ENCODE results near the gene FAIM2.

FAIM2 gene

DNA sequence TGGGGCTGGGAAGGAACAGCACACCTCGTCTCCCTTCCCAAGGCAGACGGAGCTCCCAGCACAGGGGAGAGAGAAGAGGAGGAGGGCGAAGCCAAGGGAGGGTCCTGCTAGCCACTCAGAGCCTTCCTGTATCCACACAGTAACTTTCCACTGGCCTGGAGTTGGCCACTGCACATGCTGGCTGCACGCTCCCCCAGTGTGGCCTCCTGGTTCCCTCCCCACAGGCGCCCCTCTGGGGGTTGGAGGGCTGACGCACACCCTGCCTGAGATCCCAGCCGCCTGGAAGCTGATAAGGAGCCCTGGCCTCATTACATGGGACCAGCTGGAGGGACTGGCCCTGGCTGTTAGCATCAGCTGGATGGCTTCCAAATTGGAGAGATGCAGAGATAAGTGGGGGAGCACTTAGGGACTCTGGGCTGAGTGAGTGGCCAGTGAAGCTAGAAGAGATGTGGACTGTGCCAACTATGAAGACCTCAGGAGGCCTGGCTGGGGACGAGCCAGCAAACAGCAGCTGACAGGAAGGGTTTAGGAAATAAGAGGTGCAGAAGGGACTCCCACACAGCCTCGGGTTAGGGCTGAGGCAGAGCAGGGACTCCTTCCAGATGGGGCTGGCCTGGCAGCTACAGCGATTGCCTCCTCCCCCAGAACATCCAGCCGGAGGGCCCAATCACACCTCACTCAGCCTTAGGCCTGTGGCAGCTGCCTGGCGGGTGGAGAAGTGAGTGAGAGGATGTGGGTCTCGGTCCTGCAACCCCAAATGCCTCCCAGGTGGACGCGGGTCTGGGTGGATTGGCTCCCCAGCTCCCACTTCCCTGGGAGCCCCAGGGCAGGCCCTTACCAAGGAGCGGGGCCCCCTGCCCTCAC is 34.5 kb downstream of the FAIM2 start (continued):
- TF ChIP-seq ZNF664 (tag by site-specific recombination; IDR thresholded peaks at IDR 0.05) (no peak), ZNF768 (tag by site-specific recombination; IDR thresholded peaks at IDR 0.05) (no peak), ZNF416 (tag by site-specific recombination; IDR thresholded peaks at IDR 0.05) (no peak), KLF9 (tag by site-specific recombination; IDR thresholded peaks at IDR 0.05; ENCODE audit: low read depth) (0 out of 2 replicates have a peak, but pooled peaks have one; percentile 30), OVOL3 (tag by site-specific recombination; IDR thresholded peaks at IDR 0.05) (no peak), SP7 (tag by site-specific recombination; IDR thresholded peaks at IDR 0.05) (peak; percentile 96), ZNF549 (tag by site-specific recombination; IDR thresholded peaks at IDR 0.05) (no peak), ZNF335 (tag by site-specific recombination; conservative IDR thresholded peaks at IDR 0.05) (peak; percentile 86), ZNF140 (tag by site-specific recombination; IDR thresholded peaks at IDR 0.05) (no peak), ZNF239 (tag by site-specific recombination; IDR thresholded peaks at IDR 0.05) (no peak), ZNF274 (IDR thresholded peaks at IDR 0.05; ENCODE audit: low read length) (no peak), ZNF274 (tag by site-specific recombination; IDR thresholded peaks at IDR 0.05; ENCODE audit: borderline replicate concordance) (no peak), YY2 (tag by site-specific recombination; IDR thresholded peaks at IDR 0.05) (no peak), ZNF37A (tag by site-specific recombination; IDR thresholded peaks at IDR 0.05) (no peak), ZNF292 (tag by site-specific recombination; IDR thresholded peaks at IDR 0.05; ENCODE audit: borderline replicate concordance, low read depth) (no peak), ZNF501 (tag by site-specific recombination; IDR thresholded peaks at IDR 0.05) (peak; percentile 90), ZNF157 (tag by site-specific recombination; IDR thresholded peaks at IDR 0.05) (no peak), ZBTB8A (tag by site-specific recombination; IDR thresholded peaks at IDR 0.05) (peak; percentile 99), ZNF510 (tag by site-specific recombination; IDR thresholded peaks at IDR 0.05; ENCODE audit: insufficient replicate concordance) (no peak), IKZF3 (tag by site-specific recombination; IDR thresholded peaks at IDR 0.05) (peak; percentile 96), ZNF791 (tag by site-specific recombination; IDR thresholded peaks at IDR 0.05) (no peak), ZNF2 (tag by site-specific recombination; IDR thresholded peaks at IDR 0.05) (peak; percentile 62), ZNF777 (tag by site-specific recombination; IDR thresholded peaks at IDR 0.05; ENCODE audit: borderline replicate concordance) (no peak)
- TF ChIP-seq, protein P1, sequence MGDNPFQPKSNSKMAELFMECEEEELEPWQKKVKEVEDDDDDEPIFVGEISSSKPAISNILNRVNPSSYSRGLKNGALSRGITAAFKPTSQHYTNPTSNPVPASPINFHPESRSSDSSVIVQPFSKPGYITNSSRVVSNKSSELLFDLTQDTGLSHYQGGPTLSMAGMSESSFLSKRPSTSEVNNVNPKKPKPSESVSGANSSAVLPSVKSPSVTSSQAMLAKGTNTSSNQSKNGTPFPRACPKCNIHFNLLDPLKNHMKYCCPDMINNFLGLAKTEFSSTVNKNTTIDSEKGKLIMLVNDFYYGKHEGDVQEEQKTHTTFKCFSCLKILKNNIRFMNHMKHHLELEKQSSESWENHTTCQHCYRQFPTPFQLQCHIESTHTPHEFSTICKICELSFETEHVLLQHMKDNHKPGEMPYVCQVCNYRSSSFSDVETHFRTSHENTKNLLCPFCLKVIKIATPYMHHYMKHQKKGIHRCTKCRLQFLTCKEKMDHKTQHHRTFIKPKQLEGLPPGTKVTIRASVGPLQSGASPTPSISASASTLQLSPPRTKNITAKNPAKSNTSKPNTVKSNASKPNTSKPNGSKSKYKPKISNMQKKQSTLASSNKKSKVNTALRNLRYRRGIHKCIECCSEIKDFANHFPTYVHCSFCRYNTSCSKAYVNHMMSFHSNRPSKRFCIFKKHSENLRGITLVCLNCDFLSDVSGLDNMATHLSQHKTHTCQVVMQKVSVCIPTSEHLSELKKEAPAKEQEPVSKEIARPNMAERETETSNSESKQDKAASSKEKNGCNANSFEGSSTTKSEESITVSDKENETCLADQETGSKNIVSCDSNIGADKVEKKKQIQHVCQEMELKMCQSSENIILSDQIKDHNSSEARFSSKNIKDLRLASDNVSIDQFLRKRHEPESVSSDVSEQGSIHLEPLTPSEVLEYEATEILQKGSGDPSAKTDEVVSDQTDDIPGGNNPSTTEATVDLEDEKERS (tag by site-specific recombination; IDR thresholded peaks at IDR 0.05): no peak
- TF ChIP-seq, protein P2, sequence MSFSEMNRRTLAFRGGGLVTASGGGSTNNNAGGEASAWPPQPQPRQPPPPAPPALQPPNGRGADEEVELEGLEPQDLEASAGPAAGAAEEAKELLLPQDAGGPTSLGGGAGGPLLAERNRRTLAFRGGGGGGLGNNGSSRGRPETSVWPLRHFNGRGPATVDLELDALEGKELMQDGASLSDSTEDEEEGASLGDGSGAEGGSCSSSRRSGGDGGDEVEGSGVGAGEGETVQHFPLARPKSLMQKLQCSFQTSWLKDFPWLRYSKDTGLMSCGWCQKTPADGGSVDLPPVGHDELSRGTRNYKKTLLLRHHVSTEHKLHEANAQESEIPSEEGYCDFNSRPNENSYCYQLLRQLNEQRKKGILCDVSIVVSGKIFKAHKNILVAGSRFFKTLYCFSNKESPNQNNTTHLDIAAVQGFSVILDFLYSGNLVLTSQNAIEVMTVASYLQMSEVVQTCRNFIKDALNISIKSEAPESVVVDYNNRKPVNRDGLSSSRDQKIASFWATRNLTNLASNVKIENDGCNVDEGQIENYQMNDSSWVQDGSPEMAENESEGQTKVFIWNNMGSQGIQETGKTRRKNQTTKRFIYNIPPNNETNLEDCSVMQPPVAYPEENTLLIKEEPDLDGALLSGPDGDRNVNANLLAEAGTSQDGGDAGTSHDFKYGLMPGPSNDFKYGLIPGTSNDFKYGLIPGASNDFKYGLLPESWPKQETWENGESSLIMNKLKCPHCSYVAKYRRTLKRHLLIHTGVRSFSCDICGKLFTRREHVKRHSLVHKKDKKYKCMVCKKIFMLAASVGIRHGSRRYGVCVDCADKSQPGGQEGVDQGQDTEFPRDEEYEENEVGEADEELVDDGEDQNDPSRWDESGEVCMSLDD (tag by site-specific recombination; IDR thresholded peaks at IDR 0.05): peak; percentile 86
- TF ChIP-seq, protein P3, sequence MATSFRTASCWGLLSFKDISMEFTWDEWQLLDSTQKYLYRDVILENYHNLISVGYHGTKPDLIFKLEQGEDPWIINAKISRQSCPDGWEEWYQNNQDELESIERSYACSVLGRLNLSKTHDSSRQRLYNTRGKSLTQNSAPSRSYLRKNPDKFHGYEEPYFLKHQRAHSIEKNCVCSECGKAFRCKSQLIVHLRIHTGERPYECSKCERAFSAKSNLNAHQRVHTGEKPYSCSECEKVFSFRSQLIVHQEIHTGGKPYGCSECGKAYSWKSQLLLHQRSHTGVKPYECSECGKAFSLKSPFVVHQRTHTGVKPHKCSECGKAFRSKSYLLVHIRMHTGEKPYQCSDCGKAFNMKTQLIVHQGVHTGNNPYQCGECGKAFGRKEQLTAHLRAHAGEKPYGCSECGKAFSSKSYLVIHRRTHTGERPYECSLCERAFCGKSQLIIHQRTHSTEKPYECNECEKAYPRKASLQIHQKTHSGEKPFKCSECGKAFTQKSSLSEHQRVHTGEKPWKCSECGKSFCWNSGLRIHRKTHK (tag by site-specific recombination; IDR thresholded peaks at IDR 0.05): no peak
- TF ChIP-seq, protein P4, sequence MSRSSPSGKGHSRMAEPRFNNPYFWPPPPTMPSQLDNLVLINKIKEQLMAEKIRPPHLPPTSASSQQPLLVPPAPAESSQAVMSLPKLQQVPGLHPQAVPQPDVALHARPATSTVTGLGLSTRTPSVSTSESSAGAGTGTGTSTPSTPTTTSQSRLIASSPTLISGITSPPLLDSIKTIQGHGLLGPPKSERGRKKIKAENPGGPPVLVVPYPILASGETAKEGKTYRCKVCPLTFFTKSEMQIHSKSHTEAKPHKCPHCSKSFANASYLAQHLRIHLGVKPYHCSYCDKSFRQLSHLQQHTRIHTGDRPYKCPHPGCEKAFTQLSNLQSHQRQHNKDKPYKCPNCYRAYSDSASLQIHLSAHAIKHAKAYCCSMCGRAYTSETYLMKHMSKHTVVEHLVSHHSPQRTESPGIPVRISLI (tag by site-specific recombination; IDR thresholded peaks at IDR 0.05): no peak
- TF ChIP-seq, protein P5, sequence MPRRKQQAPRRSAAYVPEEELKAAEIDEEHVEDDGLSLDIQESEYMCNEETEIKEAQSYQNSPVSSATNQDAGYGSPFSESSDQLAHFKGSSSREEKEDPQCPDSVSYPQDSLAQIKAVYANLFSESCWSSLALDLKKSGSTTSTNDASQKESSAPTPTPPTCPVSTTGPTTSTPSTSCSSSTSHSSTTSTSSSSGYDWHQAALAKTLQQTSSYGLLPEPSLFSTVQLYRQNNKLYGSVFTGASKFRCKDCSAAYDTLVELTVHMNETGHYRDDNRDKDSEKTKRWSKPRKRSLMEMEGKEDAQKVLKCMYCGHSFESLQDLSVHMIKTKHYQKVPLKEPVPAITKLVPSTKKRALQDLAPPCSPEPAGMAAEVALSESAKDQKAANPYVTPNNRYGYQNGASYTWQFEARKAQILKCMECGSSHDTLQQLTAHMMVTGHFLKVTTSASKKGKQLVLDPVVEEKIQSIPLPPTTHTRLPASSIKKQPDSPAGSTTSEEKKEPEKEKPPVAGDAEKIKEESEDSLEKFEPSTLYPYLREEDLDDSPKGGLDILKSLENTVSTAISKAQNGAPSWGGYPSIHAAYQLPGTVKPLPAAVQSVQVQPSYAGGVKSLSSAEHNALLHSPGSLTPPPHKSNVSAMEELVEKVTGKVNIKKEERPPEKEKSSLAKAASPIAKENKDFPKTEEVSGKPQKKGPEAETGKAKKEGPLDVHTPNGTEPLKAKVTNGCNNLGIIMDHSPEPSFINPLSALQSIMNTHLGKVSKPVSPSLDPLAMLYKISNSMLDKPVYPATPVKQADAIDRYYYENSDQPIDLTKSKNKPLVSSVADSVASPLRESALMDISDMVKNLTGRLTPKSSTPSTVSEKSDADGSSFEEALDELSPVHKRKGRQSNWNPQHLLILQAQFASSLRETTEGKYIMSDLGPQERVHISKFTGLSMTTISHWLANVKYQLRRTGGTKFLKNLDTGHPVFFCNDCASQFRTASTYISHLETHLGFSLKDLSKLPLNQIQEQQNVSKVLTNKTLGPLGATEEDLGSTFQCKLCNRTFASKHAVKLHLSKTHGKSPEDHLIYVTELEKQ (tag by site-specific recombination; IDR thresholded peaks at IDR 0.05; ENCODE audit: borderline replicate concordance): peak; percentile 48; the same call in 1 of the 2 replicates

Measured in HEK293 (cell line).